MM.1S (cell line): Measurements from ENCODE around the gene EIF4B.

ENCODE experiments used
- DNase-seq: peaks from one replicate; pipeline ENCODE4 v3.0.0-alpha.2; 2015
- H2AFZ ChIP-seq: fragments of 300-600 bp; sonication (generic); 2 replicates; pipeline ENCODE4 v1.6.0; 2016; ENCODE audit warnings: antibody characterized with exemption, low read length
- H3F3A ChIP-seq: fragments of 300-600 bp; sonication (generic); 2 replicates; pipeline ENCODE4 v1.6.1; 2016; ENCODE audit warnings: mild to moderate bottlenecking, antibody characterized with exemption, low read length, moderate library complexity, mixed read lengths; ENCODE audit not compliant: insufficient read depth
- H3K27ac ChIP-seq: fragments of 300-600 bp; sonication (generic); 2 replicates; pipeline ENCODE4 v1.5.1; 2016; ENCODE audit warnings: mild to moderate bottlenecking, low read length
- H3K27me3 ChIP-seq: fragments of 300-600 bp; sonication (generic); replicated peaks from 2 replicates; pipeline ENCODE4 v1.6.0; 2016; ENCODE audit warnings: low read length; ENCODE audit not compliant: insufficient read depth
- H3K36me3 ChIP-seq: fragments of 300-600 bp; sonication (generic); replicated peaks from 2 replicates; pipeline ENCODE4 v1.6.1; 2016; ENCODE audit warnings: mild to moderate bottlenecking, low read length, mixed read lengths; ENCODE audit not compliant: insufficient read depth
- H3K4me1 ChIP-seq: fragments of 300-600 bp; sonication (generic); 2 replicates; pipeline ENCODE4 v1.6.1; 2016; ENCODE audit warnings: low read length, mixed read lengths
- H3K4me2 ChIP-seq: fragments of 300-600 bp; sonication (generic); 2 replicates; pipeline ENCODE4 v1.6.0; 2016; ENCODE audit warnings: low read depth, low read length
- H3K4me3 ChIP-seq: fragments of 300-600 bp; sonication (generic); 2 replicates; pipeline ENCODE4 v1.5.1; 2016; ENCODE audit warnings: low read length, mixed read lengths
- H3K79me2 ChIP-seq: fragments of 300-600 bp; sonication (generic); 2 replicates; pipeline ENCODE4 v1.6.1; 2016; ENCODE audit warnings: mixed run types, low read length, mixed read lengths
- H3K9ac ChIP-seq: fragments of 300-600 bp; sonication (generic); 2 replicates; pipeline ENCODE4 v1.6.1; 2016; ENCODE audit warnings: low read length, mixed read lengths
- H3K9me2 ChIP-seq: fragments of 300-600 bp; sonication (generic); replicated peaks from 2 replicates; pipeline ENCODE4 v1.6.1; 2016; ENCODE audit warnings: mild to moderate bottlenecking, low read length, mixed read lengths; ENCODE audit not compliant: insufficient read depth
- H3K9me3 ChIP-seq: fragments of 300-600 bp; sonication (generic); replicated peaks from 2 replicates; pipeline ENCODE4 v1.6.1; 2016; ENCODE audit warnings: mild to moderate bottlenecking, low read length, mixed read lengths; ENCODE audit not compliant: insufficient read depth
- H4K20me1 ChIP-seq: fragments of 300-600 bp; sonication (generic); 2 replicates; pipeline ENCODE4 v1.6.1; 2016; ENCODE audit warnings: mild to moderate bottlenecking, low read length, moderate library complexity, mixed read lengths; ENCODE audit not compliant: insufficient read depth
- EZH2 ChIP-seq: fragments of 300-600 bp; sonication (generic); optimal IDR thresholded peaks from 2 replicates; pipeline ENCODE3; 2017; ENCODE audit warnings: low read depth, mild to moderate bottlenecking, antibody characterized with exemption, low read length, mixed read lengths
- EZH2phosphoT487 ChIP-seq: fragments of 300-600 bp; sonication (generic); IDR thresholded peaks from 2 replicates; pipeline ENCODE4 v1.6.1; 2018; ENCODE audit warnings: antibody characterized with exemption, low read length
- TF ChIP-seq, protein P1 (sequence below): fragments of 300-600 bp; sonication (generic); IDR thresholded peaks from 2 replicates; pipeline ENCODE4 v1.5.1; 2016; ENCODE audit warnings: antibody characterized with exemption, low read length, mixed read lengths

Gene EIF4B

DNA sequence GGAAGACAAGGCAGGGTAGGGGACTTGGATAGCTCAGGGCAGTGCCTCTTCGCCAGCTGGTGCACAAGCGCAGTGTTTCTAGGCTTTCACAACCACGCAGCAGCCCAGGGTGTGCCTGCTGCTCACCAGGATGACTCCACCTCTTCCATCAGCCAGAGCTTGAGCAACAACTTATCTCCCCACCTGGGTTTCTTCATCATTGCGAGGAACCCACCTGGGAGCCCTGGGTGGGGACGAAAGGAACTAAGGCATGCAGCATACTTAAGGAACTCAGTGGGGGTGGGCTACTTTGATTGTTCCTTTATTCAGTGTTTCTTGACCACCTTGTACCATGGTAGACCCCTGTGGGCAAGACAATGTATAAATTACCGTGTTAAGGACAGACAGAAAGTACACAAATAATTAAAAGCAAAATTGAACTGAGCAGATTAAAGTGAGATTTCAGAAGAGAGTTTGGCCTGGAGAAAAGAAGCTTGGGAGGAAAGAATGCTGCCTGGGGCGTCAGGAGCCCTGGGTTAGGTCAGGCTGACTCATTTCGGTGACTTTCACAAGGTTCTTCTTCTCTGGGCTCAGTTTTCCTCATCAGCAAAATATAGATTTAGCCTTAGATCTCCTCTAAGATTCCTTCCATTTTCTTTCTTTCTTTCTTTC is 34.5 kb upstream of the EIF4B start:
- no peak for DNase-seq
- H4K20me1 ChIP-seq = no peaks in the 10 kb centered on the region
- no peak overlapping the region for H3K27ac ChIP-seq
- TF ChIP-seq EZH2 (no peak), EZH2phosphoT487 (no peak)
- TF ChIP-seq, protein P1, sequence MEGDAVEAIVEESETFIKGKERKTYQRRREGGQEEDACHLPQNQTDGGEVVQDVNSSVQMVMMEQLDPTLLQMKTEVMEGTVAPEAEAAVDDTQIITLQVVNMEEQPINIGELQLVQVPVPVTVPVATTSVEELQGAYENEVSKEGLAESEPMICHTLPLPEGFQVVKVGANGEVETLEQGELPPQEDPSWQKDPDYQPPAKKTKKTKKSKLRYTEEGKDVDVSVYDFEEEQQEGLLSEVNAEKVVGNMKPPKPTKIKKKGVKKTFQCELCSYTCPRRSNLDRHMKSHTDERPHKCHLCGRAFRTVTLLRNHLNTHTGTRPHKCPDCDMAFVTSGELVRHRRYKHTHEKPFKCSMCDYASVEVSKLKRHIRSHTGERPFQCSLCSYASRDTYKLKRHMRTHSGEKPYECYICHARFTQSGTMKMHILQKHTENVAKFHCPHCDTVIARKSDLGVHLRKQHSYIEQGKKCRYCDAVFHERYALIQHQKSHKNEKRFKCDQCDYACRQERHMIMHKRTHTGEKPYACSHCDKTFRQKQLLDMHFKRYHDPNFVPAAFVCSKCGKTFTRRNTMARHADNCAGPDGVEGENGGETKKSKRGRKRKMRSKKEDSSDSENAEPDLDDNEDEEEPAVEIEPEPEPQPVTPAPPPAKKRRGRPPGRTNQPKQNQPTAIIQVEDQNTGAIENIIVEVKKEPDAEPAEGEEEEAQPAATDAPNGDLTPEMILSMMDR = no peak
- H3K4me1 ChIP-seq = no peaks in the 10 kb centered on the region
- no peak overlapping the region for H3K9ac ChIP-seq
- H3F3A ChIP-seq = no peaks in the 10 kb centered on the region
- no peaks in the 10 kb centered on the region for H3K79me2 ChIP-seq
- no peaks in the 10 kb centered on the region for H3K9me3 ChIP-seq
- H3K36me3 ChIP-seq = no peaks in the 10 kb centered on the region
- H2AFZ ChIP-seq = no peak overlapping the region
- H3K9me2 ChIP-seq = no peaks in the 10 kb centered on the region
- H3K27me3 ChIP-seq = peaks cover 11% of the 10 kb centered on the region; the same call in 1 of the 2 replicates
- no peak overlapping the region for H3K4me3 ChIP-seq
- no peak overlapping the region for H3K4me2 ChIP-seq

DNA sequence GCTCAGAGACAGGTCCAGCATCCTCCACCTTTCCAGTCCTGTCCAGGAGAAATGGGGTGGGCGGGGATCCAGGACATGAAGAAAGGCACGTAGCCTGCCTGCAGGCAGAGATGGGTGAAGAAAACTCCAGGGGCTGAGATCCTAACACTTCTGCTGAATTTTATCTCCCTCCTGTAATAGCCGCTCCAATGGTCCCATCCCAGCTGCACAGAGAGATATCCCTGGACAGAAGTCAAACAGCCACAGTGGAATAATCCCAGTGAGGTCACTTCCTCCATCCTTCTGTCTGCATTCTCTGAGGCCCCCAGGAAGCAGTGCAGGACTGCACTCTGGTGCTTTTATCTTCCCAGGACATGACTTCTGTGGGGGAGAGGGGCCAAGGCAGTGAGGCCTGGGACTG is 31.1 kb upstream of the EIF4B start:
- H3K9me3 ChIP-seq = no peaks in the 10 kb centered on the region
- TF ChIP-seq EZH2phosphoT487 = no peak
- no peaks in the 10 kb centered on the region for H4K20me1 ChIP-seq
- no peak overlapping the region for H2AFZ ChIP-seq
- H3K4me1 ChIP-seq = no peaks in the 10 kb centered on the region
- no peaks in the 10 kb centered on the region for H3K79me2 ChIP-seq
- no peaks in the 10 kb centered on the region for H3K36me3 ChIP-seq
- H3K4me3 ChIP-seq = no peak overlapping the region
- H3K9me2 ChIP-seq = no peaks in the 10 kb centered on the region
- no peaks in the 10 kb centered on the region for H3F3A ChIP-seq
- no peak overlapping the region for H3K27ac ChIP-seq
- H3K4me2 ChIP-seq = no peak overlapping the region
- peaks cover 26% of the 10 kb centered on the region; the same call in 1 of the 2 replicates for H3K27me3 ChIP-seq
- H3K9ac ChIP-seq = no peak overlapping the region
- DNase-seq = no peak

DNA sequence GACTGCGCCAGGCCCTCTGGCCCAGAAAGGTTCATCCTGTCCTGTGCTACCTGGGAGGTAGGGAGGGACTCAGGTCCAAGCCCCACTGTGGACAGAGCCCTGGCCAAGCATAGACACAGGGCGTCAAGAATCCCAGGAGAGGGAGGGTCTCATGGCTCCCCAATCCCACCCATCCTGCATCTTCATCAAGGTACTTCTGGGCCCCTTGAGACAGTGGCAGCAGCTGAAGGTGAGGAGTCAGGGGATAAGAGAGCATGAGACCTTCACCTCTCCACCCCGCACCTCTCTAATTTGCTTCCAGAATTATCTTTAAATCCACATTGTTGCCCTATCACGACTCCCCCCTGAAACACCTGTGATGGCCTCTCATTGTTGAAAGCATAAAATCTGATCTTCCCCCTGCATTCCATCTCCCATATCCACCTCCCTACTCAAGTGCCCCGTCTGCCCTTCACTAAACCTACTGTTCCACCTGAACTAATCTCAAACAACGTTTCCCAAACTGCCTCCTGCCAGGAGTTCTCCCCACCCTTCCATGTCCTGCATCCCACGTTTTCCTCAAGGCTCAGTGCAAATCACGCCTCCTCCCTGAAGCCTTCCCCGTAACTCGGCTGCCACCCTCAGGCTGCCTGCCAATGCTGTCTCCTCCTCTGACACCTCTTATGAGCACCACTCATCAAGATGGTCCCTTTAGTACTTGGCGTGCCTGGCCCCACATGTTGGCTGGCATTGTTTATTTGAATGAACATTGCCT is 30.3 kb upstream of the EIF4B start:
- no peaks in the 10 kb centered on the region for H3F3A ChIP-seq
- H3K36me3 ChIP-seq = no peaks in the 10 kb centered on the region
- no peak overlapping the region for H3K4me3 ChIP-seq
- H3K4me2 ChIP-seq = no peak overlapping the region
- H2AFZ ChIP-seq = no peak overlapping the region
- TF ChIP-seq, protein P1 = no peak
- TF ChIP-seq EZH2 (no peak), EZH2phosphoT487 (no peak)
- H3K9me2 ChIP-seq = no peaks in the 10 kb centered on the region
- H3K9ac ChIP-seq = no peak overlapping the region
- H3K9me3 ChIP-seq = no peaks in the 10 kb centered on the region
- no peaks in the 10 kb centered on the region for H3K4me1 ChIP-seq
- H3K27me3 ChIP-seq = peaks cover 26% of the 10 kb centered on the region; the same call in 1 of the 2 replicates
- no peak for DNase-seq
- H3K27ac ChIP-seq = no peak overlapping the region
- H3K79me2 ChIP-seq = no peaks in the 10 kb centered on the region
- no peaks in the 10 kb centered on the region for H4K20me1 ChIP-seq

DNA sequence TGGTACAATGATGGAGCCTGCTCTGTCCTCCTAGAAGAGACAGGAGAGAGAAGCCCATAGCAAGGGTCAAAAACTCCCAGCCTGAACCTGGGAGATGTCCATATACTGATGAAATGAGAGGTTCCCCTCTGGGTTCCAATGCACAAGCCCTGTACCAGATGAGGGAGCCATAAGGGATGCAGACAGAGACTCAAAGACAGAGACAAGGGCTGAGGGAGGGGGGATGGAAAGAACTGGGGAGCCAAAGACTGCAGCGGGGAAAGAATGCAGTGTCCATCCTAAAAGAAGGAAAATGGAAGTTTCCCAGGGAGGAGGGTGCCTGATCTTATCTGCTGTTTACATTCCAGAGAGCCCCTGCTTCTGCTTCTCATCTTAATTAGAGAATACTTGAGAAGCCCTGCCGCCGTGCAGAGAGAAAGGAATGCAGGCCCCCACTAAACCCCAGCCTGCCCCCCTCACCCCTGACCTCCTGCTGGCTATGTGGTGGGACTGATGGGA is 29.6 kb upstream of the EIF4B start:
- H4K20me1 ChIP-seq = no peaks in the 10 kb centered on the region
- H3K4me3 ChIP-seq = no peak overlapping the region
- H3K79me2 ChIP-seq = no peaks in the 10 kb centered on the region
- H3K9ac ChIP-seq = no peak overlapping the region
- H3K9me3 ChIP-seq = no peaks in the 10 kb centered on the region
- H3K27me3 ChIP-seq = peaks cover 26% of the 10 kb centered on the region; the same call in 1 of the 2 replicates
- H3F3A ChIP-seq = no peaks in the 10 kb centered on the region
- H3K4me2 ChIP-seq = no peak overlapping the region
- TF ChIP-seq, protein P1 = no peak
- TF ChIP-seq EZH2 = no peak
- TF ChIP-seq EZH2phosphoT487 = no peak
- H3K9me2 ChIP-seq = no peaks in the 10 kb centered on the region
- no peak overlapping the region for H2AFZ ChIP-seq
- no peaks in the 10 kb centered on the region for H3K4me1 ChIP-seq
- no peak for DNase-seq
- no peaks in the 10 kb centered on the region for H3K36me3 ChIP-seq
- H3K27ac ChIP-seq = no peak overlapping the region
